ENCODE measurements around the gene SFXN5. TPM values are rescaled to one million over a fixed set of nuclear protein-coding genes. Genes with fewer than 3 reads are reported as not detected.

SFXN5 gene
- polyA plus RNA-seq, 1 donor (not counting 4 experiments of a cell fraction or from before 2014, with no cell fraction given), result 6.3 TPM

DNA sequence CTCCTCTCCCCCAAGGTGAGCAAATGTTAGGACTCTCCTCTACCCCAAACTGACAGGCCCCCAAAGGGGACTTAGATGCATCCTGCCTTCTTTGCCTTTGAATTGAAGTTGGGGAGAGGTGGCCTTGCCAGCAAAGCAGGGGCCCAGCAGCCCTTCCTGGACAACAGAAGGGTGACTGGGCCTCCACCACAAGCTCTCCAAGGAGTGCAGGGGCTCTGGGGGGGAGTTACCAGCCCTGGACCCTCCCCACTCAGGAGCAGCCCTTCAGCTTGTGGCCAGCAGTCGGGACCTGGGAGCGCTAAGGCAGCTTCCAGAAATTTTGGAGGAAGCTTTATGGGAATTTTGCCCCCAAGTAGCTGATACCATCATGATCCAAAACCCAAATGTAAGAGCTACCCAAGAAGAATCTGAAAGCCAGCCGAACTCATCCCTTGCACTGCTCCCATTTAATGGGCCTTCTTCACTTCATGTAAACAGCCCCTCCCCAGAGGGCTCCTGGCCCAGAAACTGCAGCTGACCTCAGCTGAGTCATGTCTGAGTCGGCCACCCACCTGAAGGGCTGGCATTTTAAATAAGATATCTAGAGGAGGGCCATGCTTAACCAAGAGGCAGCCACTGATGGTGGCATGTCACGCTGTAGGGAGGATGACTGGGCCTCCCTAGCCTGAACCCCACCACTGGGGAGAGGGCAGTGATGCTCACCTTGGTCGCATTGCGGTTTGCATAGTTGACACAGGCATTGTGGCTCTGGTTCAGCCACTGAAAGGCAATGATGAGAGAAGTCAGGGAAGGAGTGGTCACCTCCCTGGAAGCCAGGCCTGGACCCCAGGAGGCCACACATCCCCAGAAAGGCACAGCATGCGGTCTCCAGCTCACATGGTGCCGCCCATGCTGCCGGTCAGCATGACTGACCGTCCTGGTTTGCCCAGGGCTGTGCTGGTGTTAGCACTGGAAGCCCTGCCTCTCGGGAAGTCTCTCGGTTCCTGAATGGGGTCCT lies 71.5 kb downstream of the SFXN5 start:
- no peaks in the 10 kb centered on the region for H4K20me1 ChIP-seq (ENCODE audit: control insufficient read depth, extremely low read depth, insufficient read depth, low read length)
- H3K4me3 ChIP-seq (ENCODE audit: control insufficient read depth in 2 of 3, extremely low read depth in 1 of 3, insufficient read depth in 2 of 3, low read depth in 1 of 3, low read length in 3 of 3), result no peak overlapping the region
- no peak for DNase-seq (ENCODE audit: low read depth, low spot score)
- dilution Hi-C loops (cut with MboI; ENCODE audit: extremely low pct_ligation_motif_present, low sequenced_read_pairs), result no loop called here
- H3K4me1 ChIP-seq (ENCODE audit: control insufficient read depth, extremely low read depth, insufficient read depth, low read length), result no peaks in the 10 kb centered on the region
- no peaks in the 10 kb centered on the region for H3K36me3 ChIP-seq (ENCODE audit: control insufficient read depth in 2 of 2, extremely low read depth in 1 of 2, insufficient read depth in 2 of 2, low read length in 2 of 2)
- H3K9ac ChIP-seq (ENCODE audit: control insufficient read depth, extremely low read depth, insufficient read depth, low read length), result no peak overlapping the region
- H2AFZ ChIP-seq (ENCODE audit: control insufficient read depth, low read length), result no peak overlapping the region
- no peak overlapping the region for H3K27ac ChIP-seq (ENCODE audit: control insufficient read depth, insufficient read depth, low read length)
- H3K27me3 ChIP-seq (ENCODE audit: control insufficient read depth, extremely low read depth, insufficient read depth, low read length), result no peaks in the 10 kb centered on the region
- no peak for TF ChIP-seq EZH2 (IDR thresholded peaks at IDR 0.05; ENCODE audit: low read length)
- TF ChIP-seq, protein P1, sequence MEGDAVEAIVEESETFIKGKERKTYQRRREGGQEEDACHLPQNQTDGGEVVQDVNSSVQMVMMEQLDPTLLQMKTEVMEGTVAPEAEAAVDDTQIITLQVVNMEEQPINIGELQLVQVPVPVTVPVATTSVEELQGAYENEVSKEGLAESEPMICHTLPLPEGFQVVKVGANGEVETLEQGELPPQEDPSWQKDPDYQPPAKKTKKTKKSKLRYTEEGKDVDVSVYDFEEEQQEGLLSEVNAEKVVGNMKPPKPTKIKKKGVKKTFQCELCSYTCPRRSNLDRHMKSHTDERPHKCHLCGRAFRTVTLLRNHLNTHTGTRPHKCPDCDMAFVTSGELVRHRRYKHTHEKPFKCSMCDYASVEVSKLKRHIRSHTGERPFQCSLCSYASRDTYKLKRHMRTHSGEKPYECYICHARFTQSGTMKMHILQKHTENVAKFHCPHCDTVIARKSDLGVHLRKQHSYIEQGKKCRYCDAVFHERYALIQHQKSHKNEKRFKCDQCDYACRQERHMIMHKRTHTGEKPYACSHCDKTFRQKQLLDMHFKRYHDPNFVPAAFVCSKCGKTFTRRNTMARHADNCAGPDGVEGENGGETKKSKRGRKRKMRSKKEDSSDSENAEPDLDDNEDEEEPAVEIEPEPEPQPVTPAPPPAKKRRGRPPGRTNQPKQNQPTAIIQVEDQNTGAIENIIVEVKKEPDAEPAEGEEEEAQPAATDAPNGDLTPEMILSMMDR (optimal IDR thresholded peaks at IDR 0.05 in 1 of 3, IDR thresholded peaks at IDR 0.05 in 1 of 3, conservative IDR thresholded peaks at IDR 0.05 in 1 of 3; ENCODE audit: extremely low read depth in 1 of 3, insufficient read depth in 2 of 3, low read length in 3 of 3), result no peak
- no peak overlapping the region for H3K4me2 ChIP-seq (ENCODE audit: control insufficient read depth, extremely low read depth, insufficient read depth, low read depth, low read length)
- no peaks in the 10 kb centered on the region for H3K9me1 ChIP-seq (ENCODE audit: control insufficient read depth, extremely low read depth, insufficient read depth, low read length)
- H3K79me2 ChIP-seq (ENCODE audit: control insufficient read depth, insufficient read depth, low read length), result no peaks in the 10 kb centered on the region
- no peak for FAIRE-seq
- no peaks in the 10 kb centered on the region for H3K9me3 ChIP-seq (ENCODE audit: control insufficient read depth, low read depth, low read length)

DNA sequence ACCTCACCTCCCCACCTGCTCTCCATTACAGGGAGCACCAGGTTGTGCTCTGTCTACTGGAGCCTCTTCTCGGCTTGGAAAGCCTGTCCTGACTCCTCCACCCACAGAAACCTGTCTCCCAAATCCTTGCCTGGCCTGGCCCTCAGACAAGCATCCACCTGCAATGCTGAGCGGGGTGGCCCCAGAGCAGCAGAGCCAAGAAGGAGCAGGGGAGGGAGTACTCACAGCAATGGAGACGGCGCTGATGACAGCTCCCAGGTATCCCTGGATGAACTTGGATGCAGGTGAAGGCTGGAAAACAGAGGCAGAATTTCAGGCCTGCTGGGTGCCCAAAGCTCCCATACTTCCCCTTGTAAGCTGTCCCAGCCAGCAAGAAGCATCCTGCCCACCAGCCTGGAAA lies 72.8 kb downstream of the SFXN5 start:
- no peaks in the 10 kb centered on the region for H3K9me3 ChIP-seq (ENCODE audit: control insufficient read depth, low read depth, low read length)
- dilution Hi-C loops (cut with MboI; ENCODE audit: extremely low pct_ligation_motif_present, low sequenced_read_pairs), result no loop called here
- no peak for TF ChIP-seq EZH2 (IDR thresholded peaks at IDR 0.05; ENCODE audit: low read length)
- TF ChIP-seq, protein P1 (optimal IDR thresholded peaks at IDR 0.05 in 1 of 3, IDR thresholded peaks at IDR 0.05 in 1 of 3, conservative IDR thresholded peaks at IDR 0.05 in 1 of 3; ENCODE audit: extremely low read depth in 1 of 3, insufficient read depth in 2 of 3, low read length in 3 of 3), result no peak

More for the DNA sequence above, 72.8 kb downstream of the SFXN5 start:
- FAIRE-seq, result no peak
- H3K4me1 ChIP-seq (ENCODE audit: control insufficient read depth, extremely low read depth, insufficient read depth, low read length), result no peaks in the 10 kb centered on the region
- no peak overlapping the region for H3K4me3 ChIP-seq (ENCODE audit: control insufficient read depth in 2 of 3, extremely low read depth in 1 of 3, insufficient read depth in 2 of 3, low read depth in 1 of 3, low read length in 3 of 3)
- no peaks in the 10 kb centered on the region for H3K79me2 ChIP-seq (ENCODE audit: control insufficient read depth, insufficient read depth, low read length)
- H4K20me1 ChIP-seq (ENCODE audit: control insufficient read depth, extremely low read depth, insufficient read depth, low read length), result no peaks in the 10 kb centered on the region
- DNase-seq (ENCODE audit: low read depth, low spot score), result no peak
- H3K9ac ChIP-seq (ENCODE audit: control insufficient read depth, extremely low read depth, insufficient read depth, low read length), result no peak overlapping the region
- no peaks in the 10 kb centered on the region for H3K27me3 ChIP-seq (ENCODE audit: control insufficient read depth, extremely low read depth, insufficient read depth, low read length)
- H2AFZ ChIP-seq (ENCODE audit: control insufficient read depth, low read length), result no peak overlapping the region
- no peak overlapping the region for H3K4me2 ChIP-seq (ENCODE audit: control insufficient read depth, extremely low read depth, insufficient read depth, low read depth, low read length)
- H3K36me3 ChIP-seq (ENCODE audit: control insufficient read depth in 2 of 2, extremely low read depth in 1 of 2, insufficient read depth in 2 of 2, low read length in 2 of 2), result no peaks in the 10 kb centered on the region
- H3K27ac ChIP-seq (ENCODE audit: control insufficient read depth, insufficient read depth, low read length), result no peak overlapping the region
- no peaks in the 10 kb centered on the region for H3K9me1 ChIP-seq (ENCODE audit: control insufficient read depth, extremely low read depth, insufficient read depth, low read length)
